Lower leg skin (tissue), 3 donors: ENCODE data around the gene ZNF433.

Source experiments
- POLR2A ChIP-seq, 2 donors: fragments of 450-650 bp; IDR thresholded peaks; one replicate each; pipeline ENCODE4 v1.6.1; 2016 to 2017; ENCODE audit warnings: antibody characterized with exemption in 2 of 2, mild to moderate bottlenecking in 1 of 2, moderate library complexity in 1 of 2
- TF ChIP-seq, protein P1 (sequence below), 3 donors: fragments of 450-650 bp; IDR thresholded peaks; one replicate each; pipeline ENCODE4 v1.5.1; 2016; ENCODE audit warnings: antibody characterized with exemption in 3 of 3, mild to moderate bottlenecking in 3 of 3, moderate library complexity in 2 of 3

DNA sequence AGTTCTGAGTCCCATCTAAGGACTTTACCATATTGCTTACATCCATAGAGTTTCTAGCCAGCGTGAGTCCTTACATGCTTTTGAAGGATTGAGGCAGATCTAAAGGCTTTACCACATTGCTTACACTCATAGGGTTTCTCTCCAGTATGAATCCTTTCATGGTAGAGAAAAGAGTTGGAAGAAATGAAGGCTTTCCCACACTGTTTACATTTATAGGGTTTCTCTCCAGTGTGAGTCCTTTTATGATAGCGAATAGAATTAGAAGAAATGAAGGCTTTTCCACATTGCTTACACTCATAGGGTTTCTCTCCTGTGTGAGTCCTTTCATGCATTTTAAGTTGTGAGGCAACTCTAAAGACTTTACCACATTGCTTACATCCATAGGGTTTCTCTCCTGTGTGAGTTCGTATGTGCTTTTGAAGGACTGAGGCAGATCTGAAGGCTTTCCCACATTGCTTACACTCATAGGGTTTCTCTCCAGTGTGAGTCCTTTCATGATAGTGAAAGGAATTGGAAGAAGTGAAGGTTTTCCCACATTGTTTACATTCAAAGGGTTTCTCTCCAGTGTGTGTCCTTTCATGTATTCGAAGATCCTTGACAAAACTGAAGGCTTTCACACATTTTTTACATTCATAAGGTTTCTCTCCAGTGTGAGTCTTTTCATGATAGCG, 8.4 kb upstream of the ZNF433 start:
- TF ChIP-seq POLR2A (IDR thresholded peaks at IDR 0.05) = no peak
- TF ChIP-seq, protein P1, sequence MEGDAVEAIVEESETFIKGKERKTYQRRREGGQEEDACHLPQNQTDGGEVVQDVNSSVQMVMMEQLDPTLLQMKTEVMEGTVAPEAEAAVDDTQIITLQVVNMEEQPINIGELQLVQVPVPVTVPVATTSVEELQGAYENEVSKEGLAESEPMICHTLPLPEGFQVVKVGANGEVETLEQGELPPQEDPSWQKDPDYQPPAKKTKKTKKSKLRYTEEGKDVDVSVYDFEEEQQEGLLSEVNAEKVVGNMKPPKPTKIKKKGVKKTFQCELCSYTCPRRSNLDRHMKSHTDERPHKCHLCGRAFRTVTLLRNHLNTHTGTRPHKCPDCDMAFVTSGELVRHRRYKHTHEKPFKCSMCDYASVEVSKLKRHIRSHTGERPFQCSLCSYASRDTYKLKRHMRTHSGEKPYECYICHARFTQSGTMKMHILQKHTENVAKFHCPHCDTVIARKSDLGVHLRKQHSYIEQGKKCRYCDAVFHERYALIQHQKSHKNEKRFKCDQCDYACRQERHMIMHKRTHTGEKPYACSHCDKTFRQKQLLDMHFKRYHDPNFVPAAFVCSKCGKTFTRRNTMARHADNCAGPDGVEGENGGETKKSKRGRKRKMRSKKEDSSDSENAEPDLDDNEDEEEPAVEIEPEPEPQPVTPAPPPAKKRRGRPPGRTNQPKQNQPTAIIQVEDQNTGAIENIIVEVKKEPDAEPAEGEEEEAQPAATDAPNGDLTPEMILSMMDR (IDR thresholded peaks at IDR 0.05) = no peak
